OCI-LY3 (cell line): ENCODE results near the gene ABCB8.

Experiments used
- H2AFZ ChIP-seq: fragments of 200-600, 300-600 bp; shearing (Covaris generic); 2 replicates; pipeline ENCODE4 v1.6.0; 2014; ENCODE audit warnings: antibody characterized with exemption, low read depth, low read length
- H3K27ac ChIP-seq: fragments of 200-600, 300-600 bp; sonication (generic); 2 replicates; pipeline ENCODE4 v1.5.1; 2014; ENCODE audit warnings: mild to moderate bottlenecking, low read length, moderate library complexity, mixed read lengths
- H3K27me3 ChIP-seq: fragments of 200-600, 300-600 bp; sonication (generic); 2 replicates; pipeline ENCODE4 v1.6.1; 2014; ENCODE audit warnings: low read depth, low read length, mixed read lengths
- H3K36me3 ChIP-seq: fragments of 200-600, 300-600 bp; sonication (generic); replicated peaks from 2 replicates; pipeline ENCODE3; 2014; ENCODE audit warnings: low read depth, low read length, mixed read lengths
- H3K4me1 ChIP-seq: fragments of 300-600, 200-600 bp; sonication (generic); 2 replicates; pipeline ENCODE4 v1.6.1; 2014; ENCODE audit warnings: low read length, mixed read lengths
- H3K4me2 ChIP-seq: fragments of 200-600, 300-600 bp; sonication (generic); 2 replicates; pipeline ENCODE4 v1.6.1; 2014; ENCODE audit warnings: low read length, mixed read lengths
- H3K4me3 ChIP-seq: fragments of 300-600, 200-600 bp; sonication (generic); 2 replicates; pipeline ENCODE4 v1.5.1; 2014; ENCODE audit warnings: antibody characterized with exemption, mild to moderate bottlenecking, low read length, moderate library complexity
- H3K79me2 ChIP-seq: fragments of 300-600, 200-600 bp; shearing (Covaris generic); 2 replicates; pipeline ENCODE4 v1.6.1; 2014; ENCODE audit warnings: mild to moderate bottlenecking, low read length, mixed read lengths
- H3K9ac ChIP-seq: fragments of 300-600, 200-600 bp; shearing (Covaris generic); 2 replicates; pipeline ENCODE4 v1.6.0; 2014; ENCODE audit warnings: mild to moderate bottlenecking, low read length, moderate library complexity
- H3K9me3 ChIP-seq: fragments of 200-600, 300-600 bp; shearing (Covaris generic); 2 replicates; pipeline ENCODE4 v1.6.1; 2014; ENCODE audit warnings: low read length, mixed read lengths; ENCODE audit not compliant: insufficient read depth
- H4K20me1 ChIP-seq: fragments of 200-600, 300-600 bp; sonication (generic); 2 replicates; pipeline ENCODE4 v1.6.1; 2016; ENCODE audit warnings: low read length, mixed read lengths; ENCODE audit not compliant: insufficient read depth
- CTCF ChIP-seq: fragments of 200-600, 300-600 bp; sonication (generic); IDR thresholded peaks from 2 replicates; pipeline ENCODE4 v1.5.1; 2014; ENCODE audit warnings: antibody characterized with exemption, low read length, low read depth
- EZH2phosphoT487 ChIP-seq: fragments of 200-600 bp; shearing (Covaris generic); IDR thresholded peaks from 2 replicates; pipeline ENCODE4 v1.6.1; 2018; ENCODE audit warnings: antibody characterized with exemption, mixed run types, low read depth

Gene ABCB8

GRCh38 chr7:151070574-151070960 lies 42.3 kb downstream of the ABCB8 start:
- H3K4me1 ChIP-seq: no peaks in the 10 kb centered on the region
- TF ChIP-seq CTCF (no peak), EZH2phosphoT487 (no peak)
- H3K36me3 ChIP-seq: peaks cover 30% of the 10 kb centered on the region
- H3K79me2 ChIP-seq: no peaks in the 10 kb centered on the region
- H4K20me1 ChIP-seq: no peaks in the 10 kb centered on the region
- H3K27me3 ChIP-seq: no peaks in the 10 kb centered on the region
- H3K9ac ChIP-seq: no peak overlapping the region
- H3K4me3 ChIP-seq: no peak overlapping the region
- no peaks in the 10 kb centered on the region for H3K9me3 ChIP-seq
- no peak overlapping the region for H3K27ac ChIP-seq
- H2AFZ ChIP-seq: no peak overlapping the region
- H3K4me2 ChIP-seq: no peak overlapping the region

GRCh38 chr7:151071032-151071866 lies 43.0 kb downstream of the ABCB8 start:
- H3K4me3 ChIP-seq: no peak overlapping the region
- no peak overlapping the region for H3K27ac ChIP-seq
- no peak overlapping the region for H3K4me2 ChIP-seq
- H4K20me1 ChIP-seq: no peaks in the 10 kb centered on the region
- peaks cover 37% of the 10 kb centered on the region for H3K36me3 ChIP-seq
- no peak overlapping the region for H2AFZ ChIP-seq
- TF ChIP-seq EZH2phosphoT487: no peak
- no peak for TF ChIP-seq CTCF
- H3K27me3 ChIP-seq: no peaks in the 10 kb centered on the region
- H3K9ac ChIP-seq: no peak overlapping the region
- H3K9me3 ChIP-seq: no peaks in the 10 kb centered on the region
- no peaks in the 10 kb centered on the region for H3K4me1 ChIP-seq
- H3K79me2 ChIP-seq: no peaks in the 10 kb centered on the region

GRCh38 chr7:151073990-151074389 lies 45.7 kb downstream of the ABCB8 start:
- no peak overlapping the region for H3K9ac ChIP-seq
- H3K36me3 ChIP-seq: peaks cover 31% of the 10 kb centered on the region

More at GRCh38 chr7:151073990-151074389, 45.7 kb downstream of the ABCB8 start:
- Histone ChIP-seq H2AFZ (no peak overlapping the region), H3K9me3 (no peaks in the 10 kb centered on the region), H3K27me3 (no peaks in the 10 kb centered on the region), H3K4me2 (no peak overlapping the region), H3K27ac (no peak overlapping the region), H3K79me2 (peaks cover 8% of the 10 kb centered on the region), H3K4me1 (peaks cover 12% of the 10 kb centered on the region), H3K4me3 (no peak overlapping the region), H4K20me1 (no peaks in the 10 kb centered on the region)
- TF ChIP-seq EZH2phosphoT487 (no peak), CTCF (no peak)
